ENCODE data around the gene MEIS2.

DNA sequence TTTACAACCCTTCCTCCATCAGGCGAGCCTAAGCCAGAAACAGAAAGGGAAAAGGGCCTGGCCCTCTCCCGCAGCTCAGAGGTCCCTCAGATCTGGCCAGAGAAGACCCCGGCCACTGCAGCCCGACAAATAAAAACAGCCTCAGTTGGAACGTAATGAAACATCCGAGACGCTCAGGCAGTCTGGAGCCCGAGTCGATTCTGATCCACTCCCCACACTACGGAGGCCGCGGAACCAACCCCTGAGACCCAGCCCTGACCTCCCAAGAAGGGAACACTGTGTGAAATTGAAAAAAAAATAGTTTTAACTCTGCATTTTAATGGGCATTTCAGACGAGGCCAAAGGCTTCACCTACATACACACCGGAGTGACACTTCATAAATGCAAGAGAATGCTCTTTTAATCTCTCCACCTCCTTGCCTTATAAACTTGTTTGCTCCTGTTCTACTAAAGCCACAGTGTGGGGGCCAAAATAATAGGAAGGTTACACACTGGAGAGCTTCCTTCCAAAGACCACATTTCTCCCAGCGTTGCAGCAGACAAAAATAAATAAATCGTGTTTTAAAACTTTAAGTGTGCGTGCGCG is 3.7 kb downstream of the MEIS2 start:
- TF ChIP-seq, protein P1, sequence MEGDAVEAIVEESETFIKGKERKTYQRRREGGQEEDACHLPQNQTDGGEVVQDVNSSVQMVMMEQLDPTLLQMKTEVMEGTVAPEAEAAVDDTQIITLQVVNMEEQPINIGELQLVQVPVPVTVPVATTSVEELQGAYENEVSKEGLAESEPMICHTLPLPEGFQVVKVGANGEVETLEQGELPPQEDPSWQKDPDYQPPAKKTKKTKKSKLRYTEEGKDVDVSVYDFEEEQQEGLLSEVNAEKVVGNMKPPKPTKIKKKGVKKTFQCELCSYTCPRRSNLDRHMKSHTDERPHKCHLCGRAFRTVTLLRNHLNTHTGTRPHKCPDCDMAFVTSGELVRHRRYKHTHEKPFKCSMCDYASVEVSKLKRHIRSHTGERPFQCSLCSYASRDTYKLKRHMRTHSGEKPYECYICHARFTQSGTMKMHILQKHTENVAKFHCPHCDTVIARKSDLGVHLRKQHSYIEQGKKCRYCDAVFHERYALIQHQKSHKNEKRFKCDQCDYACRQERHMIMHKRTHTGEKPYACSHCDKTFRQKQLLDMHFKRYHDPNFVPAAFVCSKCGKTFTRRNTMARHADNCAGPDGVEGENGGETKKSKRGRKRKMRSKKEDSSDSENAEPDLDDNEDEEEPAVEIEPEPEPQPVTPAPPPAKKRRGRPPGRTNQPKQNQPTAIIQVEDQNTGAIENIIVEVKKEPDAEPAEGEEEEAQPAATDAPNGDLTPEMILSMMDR (conservative IDR thresholded peaks at IDR 0.05; ENCODE audit: low read length), result no peak
- no peak for TF ChIP-seq EZH2phosphoT487 (IDR thresholded peaks at IDR 0.05; ENCODE audit: borderline replicate concordance)
